ENCODE data around the gene RHOXF1.
"Not testable (repeated sequence)": the region's sequence is repeated elsewhere in the genome, so short reads cannot be mapped to it uniquely, and the experiment has no call there.

Gene RHOXF1

GRCh38 chrX:120115438-120115963 is at the start of gene RHOXF1:
Gene RHOXF1 (minus strand): TSS chrX:120115913. CDS start chrX:120115862, 51 bp downstream.
- DNase-seq (ENCODE audit: low spot score) = no peak

- DNase-seq (ENCODE audit: low spot score) = not testable (repeated sequence)
Measured at GRCh38 chrX:120159086-120159485, 43.4 kb upstream of the RHOXF1 start.

- DNase-seq (ENCODE audit: low spot score) = not testable (repeated sequence)
Measured at GRCh38 chrX:120158313-120158712, 42.6 kb upstream of the RHOXF1 start, which contains the start of gene RHOXF2. Gene RHOXF2 (plus strand): TSS chrX:120158613. CDS start chrX:120158751, 138 bp downstream.

GRCh38 chrX:120150109-120150744 is 34.5 kb upstream of the RHOXF1 start:
- not testable (repeated sequence) for DNase-seq (ENCODE audit: low spot score)

- DNase-seq (ENCODE audit: low spot score) = no peak
Measured at GRCh38 chrX:120147537-120147936, 31.8 kb upstream of the RHOXF1 start.

- DNase-seq (ENCODE audit: low spot score) = not testable (repeated sequence)
Measured at GRCh38 chrX:120146323-120146722, 30.6 kb upstream of the RHOXF1 start.

GRCh38 chrX:120145295-120145925 is 29.7 kb upstream of the RHOXF1 start:
- DNase-seq (ENCODE audit: low spot score) = no peak

GRCh38 chrX:120144178-120144844 is 28.6 kb upstream of the RHOXF1 start:
- no peak for DNase-seq (ENCODE audit: low spot score)

- no peak for DNase-seq (ENCODE audit: low spot score)
Measured at GRCh38 chrX:120140293-120140981, 24.7 kb upstream of the RHOXF1 start.

GRCh38 chrX:120137439-120137838 is 21.7 kb upstream of the RHOXF1 start:
- DNase-seq (ENCODE audit: low spot score) = no peak

- DNase-seq (ENCODE audit: low spot score) = no peak
Measured at GRCh38 chrX:120136840-120137239, 21.1 kb upstream of the RHOXF1 start.

- no peak for DNase-seq (ENCODE audit: low spot score)
Measured at GRCh38 chrX:120136128-120136527, 20.4 kb upstream of the RHOXF1 start.

GRCh38 chrX:120128306-120128846 is 12.7 kb upstream of the RHOXF1 start:
- DNase-seq (ENCODE audit: low spot score) = not testable (repeated sequence)

- no peak for DNase-seq (ENCODE audit: low spot score)
Measured at GRCh38 chrX:120125444-120125843, 9.7 kb upstream of the RHOXF1 start.

GRCh38 chrX:120120223-120120622 is 4.5 kb upstream of the RHOXF1 start:
- DNase-seq (ENCODE audit: low spot score) = no peak

- DNase-seq (ENCODE audit: low spot score) = no peak
Measured at GRCh38 chrX:120111611-120112010, 4.1 kb downstream of the RHOXF1 start.

- no peak for DNase-seq (ENCODE audit: low spot score)
Measured at GRCh38 chrX:120109378-120109777, 6.3 kb downstream of the RHOXF1 start.

- DNase-seq (ENCODE audit: low spot score) = not testable (repeated sequence)
Measured at GRCh38 chrX:120104707-120105106, 11.0 kb downstream of the RHOXF1 start.

- not testable (repeated sequence) for DNase-seq (ENCODE audit: low spot score)
Measured at GRCh38 chrX:120101057-120101456, 14.7 kb downstream of the RHOXF1 start.

- no peak for DNase-seq (ENCODE audit: low spot score)
Measured at GRCh38 chrX:120090208-120090607, 25.5 kb downstream of the RHOXF1 start.

GRCh38 chrX:120087289-120088017 is 28.3 kb downstream of the RHOXF1 start:
- no peak for DNase-seq (ENCODE audit: low spot score)

Data from hematopoietic multipotent progenitor cell treated with erythropoietin and hydrocortisone succinate and interleukin-3 and kit ligand, for 17 days (in vitro differentiated cells).